ENCODE data around the gene HIVEP3.

The HIVEP3 gene

GRCh38 chr1:41639332-41639936 is 279.3 kb downstream of the HIVEP3 start:
- H3K79me1 ChIP-seq (ENCODE audit: low read length) = no peaks in the 10 kb centered on the region
- H3K4ac ChIP-seq (ENCODE audit: low read depth, low read length) = no peak overlapping the region
- H2BK120ac ChIP-seq (ENCODE audit: low read depth, low read length) = no peak overlapping the region
- H4K8ac ChIP-seq (ENCODE audit: low read depth, low read length) = no peak overlapping the region
- H3K56ac ChIP-seq (ENCODE audit: low read length) = no peak overlapping the region
- no peaks in the 10 kb centered on the region for H3K79me2 ChIP-seq (ENCODE audit: control insufficient read depth, insufficient read depth, low read length)
- H2BK5ac ChIP-seq (ENCODE audit: low read length) = no peak overlapping the region
- no peak overlapping the region for H3K18ac ChIP-seq (ENCODE audit: low read length)
- H3K36me3 ChIP-seq (ENCODE audit: control insufficient read depth, insufficient read depth, low read length) = no peaks in the 10 kb centered on the region
- no peak overlapping the region for H3K4me2 ChIP-seq (ENCODE audit: low read length)
- no peaks in the 10 kb centered on the region for H3K27me3 ChIP-seq (ENCODE audit: insufficient read depth, low read length, poor library complexity)
- H3K4me3 ChIP-seq (ENCODE audit: low read length) = no peak overlapping the region
- no peak overlapping the region for H2BK15ac ChIP-seq (replicated peaks; ENCODE audit: low read depth)
- no peak overlapping the region for H4K5ac ChIP-seq (ENCODE audit: low read length)
- no peak for DNase-seq
- H3K9ac ChIP-seq (ENCODE audit: low read length) = no peak overlapping the region
- no peak overlapping the region for H3K23ac ChIP-seq (ENCODE audit: low read length)
- WGBS (ENCODE audit: extremely low coverage, insufficient coverage, low lambda C conversion rate) = no CpG with 5 or more reads among the region's 10 CpGs
- H3K4me1 ChIP-seq (ENCODE audit: control insufficient read depth, low read depth, low read length) = no peaks in the 10 kb centered on the region
- no peak overlapping the region for H2AK5ac ChIP-seq (ENCODE audit: low read length)
- no peak overlapping the region for H3K27ac ChIP-seq (ENCODE audit: low read depth, low read length)

- Histone ChIP-seq H2BK15ac (replicated peaks; ENCODE audit: low read depth) (no peak overlapping the region), H2BK120ac (ENCODE audit: low read depth, low read length) (no peak overlapping the region), H3K9ac (ENCODE audit: low read length) (no peak overlapping the region), H3K27ac (ENCODE audit: low read depth, low read length) (no peak overlapping the region), H3K27me3 (ENCODE audit: insufficient read depth, low read length, poor library complexity) (no peaks in the 10 kb centered on the region), H3K56ac (ENCODE audit: low read length) (no peak overlapping the region), H3K4ac (ENCODE audit: low read depth, low read length) (no peak overlapping the region), H4K5ac (ENCODE audit: low read length) (no peak overlapping the region), H3K36me3 (ENCODE audit: control insufficient read depth, insufficient read depth, low read length) (no peaks in the 10 kb centered on the region), H3K23ac (ENCODE audit: low read length) (no peak overlapping the region), H3K4me2 (ENCODE audit: low read length) (no peak overlapping the region), H3K4me3 (ENCODE audit: low read length) (no peak overlapping the region), H3K79me1 (ENCODE audit: low read length) (no peaks in the 10 kb centered on the region), H2BK5ac (ENCODE audit: low read length) (no peak overlapping the region), H3K79me2 (ENCODE audit: control insufficient read depth, insufficient read depth, low read length) (no peaks in the 10 kb centered on the region), H2AK5ac (ENCODE audit: low read length) (no peak overlapping the region), H4K8ac (ENCODE audit: low read depth, low read length) (no peak overlapping the region), H3K18ac (ENCODE audit: low read length) (no peak overlapping the region), H3K4me1 (ENCODE audit: control insufficient read depth, low read depth, low read length) (no peaks in the 10 kb centered on the region)
- DNase-seq = no peak
- no CpG with 5 or more reads among the region's 4 CpGs for WGBS (ENCODE audit: extremely low coverage, insufficient coverage, low lambda C conversion rate)
Observed at GRCh38 chr1:41638086-41639024, 280.4 kb downstream of the HIVEP3 start.

GRCh38 chr1:41637367-41637766 is 281.4 kb downstream of the HIVEP3 start:
- Histone ChIP-seq H2AK5ac (ENCODE audit: low read length) (no peak overlapping the region), H4K8ac (ENCODE audit: low read depth, low read length) (no peak overlapping the region), H3K56ac (ENCODE audit: low read length) (no peak overlapping the region), H3K4me3 (ENCODE audit: low read length) (no peak overlapping the region), H3K4me2 (ENCODE audit: low read length) (no peak overlapping the region), H3K23ac (ENCODE audit: low read length) (no peak overlapping the region), H3K27ac (ENCODE audit: low read depth, low read length) (no peak overlapping the region), H2BK15ac (replicated peaks; ENCODE audit: low read depth) (no peak overlapping the region), H3K79me2 (ENCODE audit: control insufficient read depth, insufficient read depth, low read length) (no peaks in the 10 kb centered on the region), H3K4me1 (ENCODE audit: control insufficient read depth, low read depth, low read length) (no peaks in the 10 kb centered on the region), H3K79me1 (ENCODE audit: low read length) (no peaks in the 10 kb centered on the region), H4K5ac (ENCODE audit: low read length) (no peak overlapping the region), H3K18ac (ENCODE audit: low read length) (no peak overlapping the region), H3K4ac (ENCODE audit: low read depth, low read length) (no peak overlapping the region), H3K36me3 (ENCODE audit: control insufficient read depth, insufficient read depth, low read length) (no peaks in the 10 kb centered on the region), H2BK120ac (ENCODE audit: low read depth, low read length) (no peak overlapping the region), H2BK5ac (ENCODE audit: low read length) (no peak overlapping the region), H3K27me3 (ENCODE audit: insufficient read depth, low read length, poor library complexity) (no peaks in the 10 kb centered on the region), H3K9ac (ENCODE audit: low read length) (no peak overlapping the region)
- no CpG with 5 or more reads among the region's 7 CpGs for WGBS (ENCODE audit: extremely low coverage, insufficient coverage, low lambda C conversion rate)
- DNase-seq = no peak

- no peak overlapping the region for H2BK5ac ChIP-seq (ENCODE audit: low read length)
Observed at GRCh38 chr1:41633764-41634163, 285.0 kb downstream of the HIVEP3 start.

GRCh38 chr1:41632781-41633575 is 285.7 kb downstream of the HIVEP3 start:
- no CpG with 5 or more reads among the region's 14 CpGs for WGBS (ENCODE audit: extremely low coverage, insufficient coverage, low lambda C conversion rate)
- no peaks in the 10 kb centered on the region for H3K4me1 ChIP-seq (ENCODE audit: control insufficient read depth, low read depth, low read length)

More at GRCh38 chr1:41633764-41634163, 285.0 kb downstream of the HIVEP3 start:
- Histone ChIP-seq H2BK15ac (replicated peaks; ENCODE audit: low read depth) (no peak overlapping the region), H3K23ac (ENCODE audit: low read length) (no peak overlapping the region), H3K27me3 (ENCODE audit: insufficient read depth, low read length, poor library complexity) (no peaks in the 10 kb centered on the region), H3K4me3 (ENCODE audit: low read length) (no peak overlapping the region), H3K4me2 (ENCODE audit: low read length) (no peak overlapping the region), H3K9ac (ENCODE audit: low read length) (no peak overlapping the region), H4K5ac (ENCODE audit: low read length) (no peak overlapping the region), H4K8ac (ENCODE audit: low read depth, low read length) (no peak overlapping the region), H3K4me1 (ENCODE audit: control insufficient read depth, low read depth, low read length) (no peaks in the 10 kb centered on the region), H3K79me2 (ENCODE audit: control insufficient read depth, insufficient read depth, low read length) (no peaks in the 10 kb centered on the region), H3K4ac (ENCODE audit: low read depth, low read length) (no peak overlapping the region), H3K27ac (ENCODE audit: low read depth, low read length) (no peak overlapping the region), H3K36me3 (ENCODE audit: control insufficient read depth, insufficient read depth, low read length) (no peaks in the 10 kb centered on the region), H2BK120ac (ENCODE audit: low read depth, low read length) (no peak overlapping the region), H3K56ac (ENCODE audit: low read length) (no peak overlapping the region), H3K79me1 (ENCODE audit: low read length) (no peaks in the 10 kb centered on the region), H3K18ac (ENCODE audit: low read length) (no peak overlapping the region), H2AK5ac (ENCODE audit: low read length) (no peak overlapping the region)
- no CpG with 5 or more reads among the region's 5 CpGs for WGBS (ENCODE audit: extremely low coverage, insufficient coverage, low lambda C conversion rate)
- no peak for DNase-seq

More at GRCh38 chr1:41632781-41633575, 285.7 kb downstream of the HIVEP3 start:
- H2BK120ac ChIP-seq (ENCODE audit: low read depth, low read length) = no peak overlapping the region
- no peak overlapping the region for H2AK5ac ChIP-seq (ENCODE audit: low read length)
- no peak overlapping the region for H2BK5ac ChIP-seq (ENCODE audit: low read length)
- H3K18ac ChIP-seq (ENCODE audit: low read length) = no peak overlapping the region
- H4K5ac ChIP-seq (ENCODE audit: low read length) = no peak overlapping the region
- H3K27ac ChIP-seq (ENCODE audit: low read depth, low read length) = no peak overlapping the region
- H3K79me1 ChIP-seq (ENCODE audit: low read length) = no peaks in the 10 kb centered on the region
- H3K23ac ChIP-seq (ENCODE audit: low read length) = no peak overlapping the region
- no peak overlapping the region for H2BK15ac ChIP-seq (replicated peaks; ENCODE audit: low read depth)
- no peaks in the 10 kb centered on the region for H3K79me2 ChIP-seq (ENCODE audit: control insufficient read depth, insufficient read depth, low read length)
- no peak overlapping the region for H3K9ac ChIP-seq (ENCODE audit: low read length)
- no peak overlapping the region for H3K4me3 ChIP-seq (ENCODE audit: low read length)
- no peaks in the 10 kb centered on the region for H3K27me3 ChIP-seq (ENCODE audit: insufficient read depth, low read length, poor library complexity)
- no peak overlapping the region for H4K8ac ChIP-seq (ENCODE audit: low read depth, low read length)
- no peak for DNase-seq
- H3K4me2 ChIP-seq (ENCODE audit: low read length) = no peak overlapping the region
- no peak overlapping the region for H3K56ac ChIP-seq (ENCODE audit: low read length)
- H3K36me3 ChIP-seq (ENCODE audit: control insufficient read depth, insufficient read depth, low read length) = no peaks in the 10 kb centered on the region
- H3K4ac ChIP-seq (ENCODE audit: low read depth, low read length) = no peak overlapping the region
